GM21576 (cell line): Measurements from ENCODE around the gene TSEN34.
"Not testable (repeated sequence)": the region's sequence is repeated elsewhere in the genome, so short reads cannot be mapped to it uniquely, and the experiment has no call there.

Source experiments
- ATAC-seq: cut with Tn5 transposase; IDR thresholded peaks from one replicate; pipeline ENCODE4 v1.9.1; 2021; ENCODE audit warnings: mild to moderate bottlenecking, moderate library complexity; ENCODE audit not compliant: unreplicated experiment

TSEN34 gene

DNA sequence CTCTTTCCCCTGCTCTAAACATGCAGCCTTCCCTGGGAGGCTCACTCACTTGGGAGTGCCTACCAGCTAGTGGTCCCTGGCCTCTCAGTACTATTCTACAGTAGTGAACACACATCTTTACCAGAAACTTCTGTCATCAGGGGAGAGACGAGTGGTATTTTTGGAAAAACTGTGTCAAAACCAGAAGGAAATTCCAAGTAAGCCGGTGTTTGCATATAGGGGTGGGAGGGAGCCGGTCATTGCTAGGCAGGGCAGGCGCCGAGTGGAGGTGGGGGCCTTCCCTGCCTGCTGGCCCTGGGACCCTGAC is 16.5 kb downstream of the TSEN34 start:
- no peak for ATAC-seq

DNA sequence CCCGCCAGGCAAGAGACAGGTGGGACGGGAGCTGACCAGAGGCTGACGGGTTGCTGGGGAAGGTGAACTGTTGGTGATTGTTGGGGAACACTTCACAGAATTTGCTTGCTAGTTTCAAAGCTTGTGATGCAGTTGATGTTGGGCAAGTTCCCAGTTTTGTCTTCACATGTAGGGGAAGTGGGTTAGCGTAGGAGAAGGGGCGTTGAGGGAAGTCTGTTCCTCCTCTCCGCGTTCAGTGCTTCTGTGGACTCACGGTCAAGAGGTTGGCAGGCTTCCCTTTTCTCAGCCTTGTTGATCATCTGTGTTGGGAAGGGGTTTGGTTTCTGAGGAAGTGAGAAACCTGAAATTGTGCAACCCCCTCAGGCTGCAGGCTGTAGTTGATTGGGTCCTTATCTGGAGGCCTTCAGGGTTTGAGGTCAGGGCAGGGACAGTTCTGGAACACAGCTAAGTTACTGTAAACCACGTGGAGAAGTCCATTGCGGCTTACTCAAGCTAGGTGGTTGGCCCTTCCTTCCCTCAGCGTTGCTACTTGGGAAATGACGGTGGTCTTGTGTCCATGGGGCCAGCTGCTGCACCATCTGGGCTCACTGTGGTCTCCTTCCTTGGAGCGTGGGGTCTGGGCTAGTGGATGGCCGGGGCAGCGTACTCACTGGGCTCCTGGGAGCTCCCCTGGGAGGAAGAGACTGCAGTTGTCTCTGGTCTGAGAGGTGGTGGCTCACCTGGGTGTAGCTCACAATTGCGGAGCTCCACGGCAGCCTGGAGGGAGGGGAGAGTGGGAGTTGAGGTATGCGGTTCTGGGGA is 17.1 kb downstream of the TSEN34 start:
- peak; percentile 48 for ATAC-seq

DNA sequence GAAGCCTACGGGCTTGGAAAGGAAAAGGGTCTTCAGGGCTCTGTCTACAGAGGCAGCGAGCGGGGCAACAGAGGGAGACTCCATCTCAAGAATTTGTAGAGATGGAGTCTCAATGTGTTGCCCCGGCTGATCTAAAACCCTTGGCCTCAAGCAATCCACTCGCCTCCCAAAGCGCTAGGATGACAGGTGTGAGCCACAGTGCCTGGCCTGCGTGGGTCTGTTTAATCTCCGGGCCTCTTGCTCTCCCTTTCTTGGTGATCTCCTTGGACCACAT is 17.6 kb downstream of the TSEN34 start:
- ATAC-seq = no peak

DNA sequence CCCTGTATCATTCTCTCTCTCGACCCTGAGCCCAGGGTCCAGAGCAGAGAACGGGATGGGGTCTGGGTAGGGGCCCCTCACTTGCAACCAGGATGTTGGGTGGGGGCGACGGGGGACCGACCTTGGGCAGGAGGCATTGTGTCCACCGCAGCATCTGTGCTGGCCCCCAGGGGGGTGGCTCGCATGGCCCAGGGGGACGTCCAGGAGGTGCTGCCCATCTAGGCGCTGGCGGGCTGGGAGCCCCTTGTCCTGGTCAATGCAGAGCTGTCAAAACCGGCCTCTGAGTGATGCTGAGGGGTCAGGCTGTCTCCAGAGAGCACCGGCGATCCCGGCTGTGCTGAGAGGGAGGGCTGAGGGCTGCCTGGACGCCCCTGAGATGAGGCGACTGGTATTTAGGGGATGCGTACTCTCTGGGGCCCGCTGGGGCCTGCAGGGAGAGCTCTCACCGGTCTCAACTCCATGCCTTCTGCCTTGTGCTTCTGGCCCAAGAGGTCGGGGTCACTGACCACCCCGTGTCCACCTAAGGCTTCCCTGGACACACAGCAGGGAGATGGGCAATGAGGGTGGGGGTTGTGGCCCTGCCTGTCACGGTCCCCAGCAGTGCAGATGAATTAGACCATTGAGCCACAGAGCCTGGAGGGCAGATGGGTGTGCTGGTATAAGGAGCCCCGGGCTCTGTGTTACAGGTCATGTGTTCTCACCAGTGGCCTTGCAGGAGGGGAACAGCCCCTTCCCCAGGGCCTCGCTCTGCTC is 18.1 kb downstream of the TSEN34 start:
- ATAC-seq = no peak

DNA sequence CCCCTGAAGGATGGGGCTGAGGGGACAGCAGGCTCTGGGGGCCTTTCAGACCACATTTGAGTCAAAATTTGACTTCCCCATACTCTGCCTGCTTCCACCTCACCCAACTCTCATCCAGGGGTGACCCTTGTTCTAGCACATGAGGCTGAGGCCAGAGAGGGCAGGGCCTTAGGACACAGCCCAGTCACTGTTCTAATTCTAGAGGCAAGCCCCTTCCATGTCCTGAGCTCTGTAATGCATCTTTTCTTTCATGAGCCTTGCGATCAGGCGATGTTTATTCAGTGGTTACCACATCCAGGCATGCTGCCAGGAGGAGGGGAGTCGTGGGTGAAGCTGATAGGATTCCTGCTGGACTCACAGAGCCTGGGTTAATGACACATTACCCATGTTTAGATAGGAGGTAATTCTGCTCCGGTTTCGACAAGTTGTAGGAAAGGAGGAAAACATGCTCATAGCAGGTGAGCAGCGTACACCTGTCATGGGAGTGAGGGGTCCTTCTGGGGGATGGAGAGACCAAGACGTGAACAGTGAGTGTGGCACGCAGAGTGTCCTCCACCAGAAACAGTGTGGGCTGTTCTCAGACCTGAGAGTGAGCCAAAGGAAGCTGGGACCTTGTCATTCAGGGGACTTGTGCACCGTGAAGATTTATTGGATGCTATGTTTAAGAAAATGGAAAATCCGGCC is 18.8 kb downstream of the TSEN34 start:
- ATAC-seq = no peak

DNA sequence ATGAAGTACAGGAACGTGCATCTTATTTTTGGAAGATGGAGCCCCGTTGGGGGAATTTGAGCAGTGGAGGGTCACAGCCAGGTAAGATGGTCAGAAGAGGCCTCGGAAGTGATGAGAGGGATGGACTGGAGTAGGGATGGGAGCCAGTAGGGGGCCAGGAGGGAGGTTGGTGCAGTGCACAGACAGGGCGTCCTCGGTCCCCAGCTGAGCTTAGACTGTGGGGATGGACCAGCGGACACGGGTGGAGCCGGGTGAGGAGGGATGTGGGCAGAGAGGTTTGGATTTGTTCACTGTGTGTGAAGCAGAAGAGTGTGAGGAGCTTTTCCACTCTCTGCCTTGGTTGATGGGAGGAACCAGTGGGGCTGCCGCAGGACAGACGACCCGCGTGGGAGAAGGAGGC is 20.1 kb downstream of the TSEN34 start:
- no peak for ATAC-seq

DNA sequence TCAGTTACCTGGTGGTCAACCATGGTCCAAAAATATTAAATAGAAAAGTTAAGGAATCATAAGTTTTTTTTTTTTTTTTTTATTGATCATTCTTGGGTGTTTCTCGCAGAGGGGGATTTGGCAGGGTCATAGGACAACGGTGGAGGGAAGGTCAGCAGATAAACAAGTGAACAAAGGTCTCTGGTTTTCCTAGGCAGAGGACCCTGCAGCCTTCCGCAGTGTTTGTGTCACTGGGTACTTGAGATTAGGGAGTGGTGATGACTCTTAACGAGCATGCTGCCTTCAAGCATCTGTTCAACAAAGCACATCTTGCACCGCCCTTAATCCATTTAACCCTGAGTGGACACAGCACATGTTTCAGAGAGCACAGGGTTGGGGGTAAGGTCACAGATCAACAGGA is 23.1 kb downstream of the TSEN34 start:
- not testable (repeated sequence) for ATAC-seq

DNA sequence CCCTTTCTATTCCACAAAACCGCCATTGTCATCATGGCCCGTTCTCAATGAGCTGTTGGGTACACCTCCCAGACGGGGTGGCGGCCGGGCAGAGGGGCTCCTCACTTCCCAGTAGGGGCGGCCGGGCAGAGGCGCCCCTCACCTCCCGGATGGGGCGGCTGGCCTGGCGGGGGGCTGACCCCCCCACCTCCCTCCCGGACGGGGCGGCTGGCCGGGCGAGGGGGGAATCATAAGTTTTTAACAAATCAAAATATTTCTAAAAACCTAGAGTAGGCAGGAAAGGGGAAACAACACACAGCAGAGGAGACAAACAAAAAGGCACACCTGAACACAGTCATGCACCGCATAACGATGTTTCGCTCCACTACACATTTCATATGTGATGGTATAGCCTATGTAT is 23.6 kb downstream of the TSEN34 start:
- not testable (repeated sequence) for ATAC-seq

DNA sequence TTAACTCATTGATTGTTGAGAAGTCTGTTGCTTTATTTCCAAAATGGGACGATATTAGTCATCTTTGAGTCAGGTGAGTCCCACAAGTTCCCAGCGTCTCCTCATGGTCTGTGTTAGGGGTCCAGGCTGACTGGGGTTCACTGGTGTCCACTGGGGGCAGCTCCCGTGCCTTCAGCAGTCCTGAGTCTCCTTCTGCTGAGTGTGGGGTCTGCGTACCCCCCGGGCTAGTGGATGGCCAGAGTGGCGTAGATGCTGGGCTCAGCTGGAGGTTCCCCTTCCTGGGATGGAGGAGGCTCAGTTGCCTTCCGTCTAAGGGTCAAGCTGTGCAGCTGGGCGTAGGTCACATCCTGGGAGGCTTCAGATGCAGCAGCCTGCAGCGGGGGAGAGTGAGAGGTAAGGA is 25.8 kb downstream of the TSEN34 start:
- ATAC-seq = no peak

DNA sequence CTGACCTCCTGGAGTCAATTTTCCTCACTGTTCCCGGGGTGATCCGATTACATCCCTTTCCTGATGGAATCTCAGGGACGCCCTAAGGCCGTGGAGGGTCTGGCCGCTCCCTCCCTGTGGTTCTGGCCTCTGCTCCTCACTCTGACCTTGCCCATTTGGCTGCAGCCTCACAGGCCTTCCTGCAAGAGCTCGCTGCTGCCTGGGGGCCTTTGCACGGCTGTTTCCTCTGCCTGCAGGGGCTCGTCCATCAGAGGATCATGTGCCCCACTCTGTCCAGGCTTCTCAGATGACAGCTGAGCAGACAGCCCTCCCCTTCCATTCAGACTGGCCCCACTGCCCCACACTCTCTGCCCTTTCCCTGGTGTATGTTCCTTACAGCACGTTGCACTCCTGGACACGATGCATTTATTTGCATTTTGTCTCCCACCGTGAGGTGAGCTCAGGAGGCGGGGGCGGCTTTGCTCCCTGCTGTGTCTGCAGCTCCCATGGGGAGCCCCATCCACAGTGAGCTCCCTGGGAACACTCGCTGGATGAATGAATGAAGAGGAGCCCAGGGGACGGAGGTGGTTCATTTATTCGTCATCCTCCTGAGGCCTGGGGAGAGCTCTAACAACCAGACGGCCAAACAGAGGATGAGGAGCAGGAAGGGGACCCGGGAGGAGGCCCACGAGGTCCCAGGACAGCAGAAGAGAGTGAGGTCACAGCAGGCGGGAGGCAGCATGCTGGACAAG is 26.6 kb downstream of the TSEN34 start:
- ATAC-seq = not testable (repeated sequence)

DNA sequence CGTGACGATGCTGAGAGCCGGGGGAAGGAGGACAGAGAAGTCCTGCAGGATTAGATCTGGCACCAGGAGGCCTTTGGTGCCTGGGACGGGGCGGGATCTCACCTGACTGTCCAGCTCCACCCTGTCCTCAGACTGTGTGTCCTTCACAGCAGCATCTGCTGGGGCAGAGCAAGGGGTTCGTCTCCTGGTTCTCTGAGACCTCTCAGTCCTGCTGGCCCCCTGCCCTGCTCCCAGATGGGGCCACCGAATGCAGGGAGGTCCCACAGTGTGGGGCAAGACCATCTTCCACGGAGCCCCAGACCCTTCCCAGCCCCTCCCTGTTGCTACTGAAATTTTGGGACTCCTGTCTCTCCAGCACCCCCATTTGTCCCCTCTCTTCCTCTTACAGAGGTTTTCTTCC is 27.2 kb downstream of the TSEN34 start:
- no peak for ATAC-seq

DNA sequence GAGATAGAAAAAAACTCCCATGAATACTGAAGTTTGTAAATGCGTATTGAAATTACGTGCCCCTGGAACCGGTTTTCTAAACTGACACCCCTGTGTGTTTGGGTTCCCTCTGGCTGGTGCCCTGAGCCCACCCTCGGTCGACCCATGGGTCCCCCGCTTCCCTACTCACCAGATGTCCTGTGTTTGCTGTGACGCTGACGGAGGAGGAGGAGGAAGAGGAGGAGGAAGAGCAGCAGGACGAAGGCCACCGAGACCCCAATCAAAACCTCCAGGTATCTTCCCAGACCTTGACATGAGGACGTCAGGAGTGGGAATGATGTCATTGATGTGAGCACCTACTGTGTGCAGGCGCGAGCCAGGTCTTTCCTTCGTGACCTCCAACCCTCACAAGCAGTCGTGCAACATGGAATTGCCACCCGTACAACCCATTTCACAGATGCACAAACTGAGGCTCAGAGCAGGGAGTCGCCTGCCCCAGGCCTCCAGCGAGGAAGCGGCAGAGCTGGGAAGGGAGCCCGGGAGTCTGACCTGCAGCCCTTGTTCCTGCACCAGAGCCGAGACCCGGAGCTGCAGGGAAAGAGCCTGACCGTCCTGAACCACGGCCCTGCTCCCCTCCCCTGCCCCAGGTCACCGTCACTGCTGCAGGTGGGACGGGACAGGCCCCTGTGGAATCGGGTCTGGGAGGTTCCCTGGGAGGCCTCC is 28.0 kb downstream of the TSEN34 start:
- no peak for ATAC-seq

DNA sequence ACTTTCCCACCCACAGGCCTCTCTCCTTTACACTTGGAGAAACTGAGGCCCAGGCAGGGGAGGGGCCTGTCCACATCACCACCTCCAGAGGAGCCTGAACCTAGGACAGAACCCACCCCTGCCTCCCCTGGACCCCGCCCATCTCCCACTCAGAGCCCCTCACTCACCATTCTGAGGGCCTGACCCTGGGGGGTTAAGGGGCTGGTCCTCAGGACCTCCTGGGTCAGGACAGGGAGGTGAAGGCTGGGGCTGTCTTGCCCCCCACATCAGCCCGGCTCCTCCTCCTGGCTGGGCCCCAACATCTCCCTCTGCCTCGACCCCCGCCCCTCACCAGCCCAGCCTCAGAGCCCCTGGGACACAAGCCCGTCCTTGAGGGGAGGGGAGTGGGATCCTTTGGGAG is 28.6 kb downstream of the TSEN34 start:
- ATAC-seq = not testable (repeated sequence)

DNA sequence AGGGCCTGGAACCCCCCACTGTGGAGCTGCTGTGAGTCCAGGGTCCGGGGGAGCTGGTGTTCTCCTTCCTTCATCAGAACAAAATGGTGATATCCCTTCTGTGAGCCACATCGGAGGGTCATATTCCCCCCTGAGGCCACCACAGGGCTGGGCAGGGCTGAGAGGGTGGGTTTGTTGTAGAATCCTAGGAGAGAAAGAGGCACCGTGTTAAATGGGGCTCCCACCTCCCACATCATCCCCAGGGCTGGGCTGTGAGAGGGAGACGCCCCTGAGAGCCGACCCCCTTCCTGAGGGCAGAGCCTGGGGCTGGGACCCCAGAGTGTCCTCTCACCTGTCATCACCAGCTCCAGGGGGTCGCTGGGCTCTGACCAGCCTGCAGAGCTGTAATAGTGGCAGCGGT is 30.8 kb downstream of the TSEN34 start:
- not testable (repeated sequence) for ATAC-seq

DNA sequence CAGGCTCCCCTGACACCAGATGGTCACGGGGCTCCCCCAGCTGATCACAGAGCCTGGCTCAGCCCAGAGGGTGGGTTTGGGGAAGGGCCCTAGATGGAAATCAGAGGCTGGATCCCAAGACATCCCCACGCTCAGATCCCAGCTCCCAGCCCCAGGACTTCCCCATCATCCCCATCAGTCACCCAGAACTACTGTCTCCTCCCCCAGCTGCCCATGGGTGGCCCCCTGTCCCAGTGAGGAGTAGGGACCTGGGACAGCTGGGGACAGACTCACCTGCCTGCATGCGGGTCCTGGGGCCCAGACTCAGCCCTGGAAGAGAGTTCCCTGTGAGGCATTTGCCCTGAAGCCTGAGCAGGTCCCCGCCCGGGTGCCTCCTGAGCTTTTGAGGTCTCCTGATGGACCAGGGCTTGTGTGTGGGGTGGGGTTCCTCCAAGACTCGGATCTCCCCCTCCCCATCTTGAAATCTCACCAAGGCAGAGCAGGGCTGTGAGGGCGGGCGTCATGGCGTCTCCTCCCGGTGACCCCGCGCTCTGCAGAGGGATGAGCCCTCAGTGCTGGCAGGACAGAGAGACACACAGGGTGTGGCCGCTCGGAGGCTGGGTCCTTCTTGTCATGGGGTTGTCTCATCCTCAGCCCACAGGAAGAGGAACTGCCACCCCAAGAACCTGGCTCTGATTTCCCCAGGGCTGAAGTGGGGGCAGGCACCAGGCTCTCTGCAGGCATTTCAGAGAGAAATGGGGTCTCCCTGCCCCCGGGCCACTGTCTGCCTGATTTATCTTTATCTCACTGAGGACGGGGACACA is 31.6 kb downstream of the TSEN34 start, which contains the start of gene LILRB3:
Gene LILRB3, minus strand, starts transcription at position 534 of the 803 bp plus-strand sequence. Its CDS starts 31 bp downstream, at position 503.
- ATAC-seq = not testable (repeated sequence)

DNA sequence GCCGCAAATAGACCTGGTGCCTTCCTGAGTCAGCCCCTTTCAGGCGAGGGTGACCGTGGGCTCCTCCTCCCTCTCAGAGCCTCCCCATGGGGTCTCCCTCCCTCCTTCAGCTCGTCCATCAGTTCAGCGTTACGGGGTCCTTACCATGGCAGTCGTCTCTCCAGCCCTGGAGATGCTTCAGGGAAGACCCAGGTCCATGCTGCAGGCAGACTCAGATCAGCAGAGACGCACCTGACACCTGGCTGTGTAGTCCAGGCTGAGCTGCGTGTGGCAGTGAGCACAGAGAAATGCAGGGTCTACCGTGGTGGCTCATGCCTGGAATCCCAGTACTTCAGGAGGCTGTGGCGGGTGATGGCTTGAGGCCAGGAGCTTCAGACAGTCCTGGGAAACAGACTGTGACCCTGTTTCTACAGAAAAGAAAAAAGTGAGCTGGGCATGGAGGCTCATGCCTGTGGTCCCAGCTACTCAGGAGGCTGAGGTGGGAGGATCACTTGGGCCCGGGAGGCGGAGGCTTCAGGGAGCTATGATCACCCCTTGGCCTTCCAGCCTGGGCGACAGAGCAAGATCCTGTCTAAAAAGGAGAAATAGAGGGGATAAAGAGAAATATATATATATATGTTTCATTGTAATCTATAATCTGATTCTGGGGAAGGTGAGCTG is 32.3 kb downstream of the TSEN34 start:
- not testable (repeated sequence) for ATAC-seq

DNA sequence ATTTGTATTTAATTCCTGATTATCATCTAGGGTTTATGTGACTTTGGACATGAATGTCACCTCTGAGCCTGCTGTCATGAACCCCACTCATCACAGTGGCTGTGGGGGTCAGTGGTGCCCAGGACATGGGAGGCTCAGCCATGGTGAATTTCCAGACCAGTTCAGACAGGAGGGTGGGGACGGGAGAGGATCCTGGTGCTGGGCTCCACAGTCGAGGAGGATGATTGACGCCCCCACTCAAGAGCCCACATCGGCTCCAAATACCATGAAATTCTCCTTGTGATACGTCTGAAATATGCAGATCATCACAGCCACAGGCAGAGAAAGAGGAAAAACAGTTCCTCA is 32.8 kb downstream of the TSEN34 start:
- not testable (repeated sequence) for ATAC-seq

DNA sequence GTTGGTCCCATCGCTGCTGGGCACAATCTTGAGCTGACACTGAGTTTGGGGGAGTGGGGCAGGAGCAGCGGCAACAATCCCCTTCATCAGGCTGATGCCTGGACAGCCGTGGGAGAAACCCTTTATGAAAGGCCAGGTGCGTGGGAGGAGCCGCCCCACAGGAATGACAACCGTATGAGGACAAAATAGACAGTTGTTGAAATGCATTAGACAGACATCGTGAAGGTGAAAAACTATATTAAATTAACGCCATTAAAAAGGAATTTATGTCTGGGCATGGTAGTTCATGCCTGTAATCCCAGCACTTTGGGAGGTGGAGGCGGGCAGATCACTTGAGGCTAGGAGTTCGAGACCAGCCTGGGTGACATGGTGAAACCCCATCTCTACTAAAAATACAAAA is 33.5 kb downstream of the TSEN34 start:
- ATAC-seq = not testable (repeated sequence)

DNA sequence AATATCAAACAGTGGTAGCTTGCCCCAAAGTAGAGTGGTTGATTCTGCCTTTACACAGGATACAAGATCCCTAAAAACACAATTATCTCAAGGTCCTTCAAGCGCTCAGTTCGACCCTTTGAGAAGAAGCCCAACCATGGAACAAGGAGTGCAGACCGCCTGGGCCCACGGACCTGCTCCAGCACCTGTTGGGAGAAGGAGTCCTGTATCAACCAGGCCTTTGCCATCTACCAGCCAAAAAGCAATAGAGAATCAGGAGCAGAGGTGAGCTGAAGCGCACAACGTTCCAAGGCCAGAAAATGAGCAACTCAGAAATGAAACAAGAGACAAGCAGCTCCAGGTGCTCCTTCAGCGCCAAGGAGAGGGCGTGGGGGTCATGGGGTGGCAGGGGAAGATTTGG is 38.0 kb downstream of the TSEN34 start:
- ATAC-seq = no peak
